ENCODE results near the gene ANKFN1. TPM values are rescaled to one million over a fixed set of nuclear protein-coding genes. Genes with fewer than 3 reads are reported as not detected.

Gene ANKFN1
- total RNA-seq, 1 experiment from 2014 or later = 0.49 TPM

DNA sequence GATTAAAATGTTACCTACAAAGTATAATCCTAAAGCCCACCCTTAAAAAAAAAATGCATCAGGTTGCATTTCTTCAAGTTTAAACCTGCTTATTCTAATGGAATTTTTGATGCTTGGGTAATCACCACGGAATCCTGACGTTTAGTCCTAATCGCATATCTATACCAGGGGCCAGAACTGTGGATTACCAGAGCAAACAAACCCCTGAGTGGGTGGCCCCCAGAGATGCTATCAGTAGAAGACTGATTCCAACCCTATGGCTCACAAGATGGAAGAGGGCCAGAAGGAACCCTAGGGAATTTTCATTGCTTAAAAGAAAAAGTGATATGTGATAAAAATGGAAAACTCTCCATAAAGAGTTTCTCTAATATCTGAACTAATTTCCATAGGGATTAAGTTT is 288.0 kb downstream of the ANKFN1 start:
- H3K36me3 Mint-ChIP-seq (ENCODE audit: insufficient read depth, unreplicated experiment) = no peaks in the 10 kb centered on the region
- intact Hi-C loops (cut with micrococcal nuclease) = no loop called here
- POLR2A ChIA-PET = no interaction called here
- no peak for TF ChIP-seq CTCF (IDR thresholded peaks at IDR 0.05; ENCODE audit: unreplicated experiment)
- CTCF ChIA-PET = no interaction called here
- H3K4me3 Mint-ChIP-seq (ENCODE audit: unreplicated experiment) = no peak overlapping the region
- peak; percentile 22 for DNase-seq (ENCODE audit: unreplicated experiment)
- peaks cover 7% of the 10 kb centered on the region for H3K4me1 Mint-ChIP-seq (ENCODE audit: insufficient read depth, unreplicated experiment)
- no peaks in the 10 kb centered on the region for H3K9me3 Mint-ChIP-seq (ENCODE audit: unreplicated experiment)
- no peaks in the 10 kb centered on the region for H3K27me3 Mint-ChIP-seq (ENCODE audit: insufficient read depth, unreplicated experiment)
- no TSS peak for BruUV-seq (replicated peaks)
- H3K27ac Mint-ChIP-seq (ENCODE audit: low read depth, unreplicated experiment) = no peak overlapping the region

GRCh38 chr17:56445692-56446411 is 292.6 kb downstream of the ANKFN1 start:
- no peak for TF ChIP-seq CTCF (IDR thresholded peaks at IDR 0.05; ENCODE audit: unreplicated experiment)
- no peaks in the 10 kb centered on the region for H3K4me1 Mint-ChIP-seq (ENCODE audit: insufficient read depth, unreplicated experiment)
- no peaks in the 10 kb centered on the region for H3K36me3 Mint-ChIP-seq (ENCODE audit: insufficient read depth, unreplicated experiment)
- H3K27ac Mint-ChIP-seq (ENCODE audit: low read depth, unreplicated experiment) = no peak overlapping the region
- H3K4me3 Mint-ChIP-seq (ENCODE audit: unreplicated experiment) = no peak overlapping the region
- no peaks in the 10 kb centered on the region for H3K9me3 Mint-ChIP-seq (ENCODE audit: unreplicated experiment)
- BruUV-seq (replicated peaks) = no TSS peak
- POLR2A ChIA-PET = no interaction called here
- CTCF ChIA-PET = no interaction called here
- no peaks in the 10 kb centered on the region for H3K27me3 Mint-ChIP-seq (ENCODE audit: insufficient read depth, unreplicated experiment)
- DNase-seq (ENCODE audit: unreplicated experiment) = no peak
- intact Hi-C loops (cut with micrococcal nuclease) = no loop called here

GRCh38 chr17:56447171-56447570 is 293.9 kb downstream of the ANKFN1 start:
- Mint-ChIP-seq H3K27me3 (ENCODE audit: insufficient read depth, unreplicated experiment) (no peaks in the 10 kb centered on the region), H3K9me3 (ENCODE audit: unreplicated experiment) (no peaks in the 10 kb centered on the region), H3K4me3 (ENCODE audit: unreplicated experiment) (no peak overlapping the region), H3K36me3 (ENCODE audit: insufficient read depth, unreplicated experiment) (no peaks in the 10 kb centered on the region), H3K27ac (ENCODE audit: low read depth, unreplicated experiment) (no peak overlapping the region), H3K4me1 (ENCODE audit: insufficient read depth, unreplicated experiment) (no peaks in the 10 kb centered on the region)
- BruUV-seq (replicated peaks) = no TSS peak
- ChIA-PET POLR2A (no interaction called here), CTCF (interaction anchor here (0.6 kb wide), 1 partner anchor 42 kb away, joined by 3 read pairs; no protein-coding TSS in a partner anchor)
- no peak for TF ChIP-seq CTCF (IDR thresholded peaks at IDR 0.05; ENCODE audit: unreplicated experiment)
- DNase-seq (ENCODE audit: unreplicated experiment) = no peak
- intact Hi-C loops (cut with micrococcal nuclease) = no loop called here

DNA sequence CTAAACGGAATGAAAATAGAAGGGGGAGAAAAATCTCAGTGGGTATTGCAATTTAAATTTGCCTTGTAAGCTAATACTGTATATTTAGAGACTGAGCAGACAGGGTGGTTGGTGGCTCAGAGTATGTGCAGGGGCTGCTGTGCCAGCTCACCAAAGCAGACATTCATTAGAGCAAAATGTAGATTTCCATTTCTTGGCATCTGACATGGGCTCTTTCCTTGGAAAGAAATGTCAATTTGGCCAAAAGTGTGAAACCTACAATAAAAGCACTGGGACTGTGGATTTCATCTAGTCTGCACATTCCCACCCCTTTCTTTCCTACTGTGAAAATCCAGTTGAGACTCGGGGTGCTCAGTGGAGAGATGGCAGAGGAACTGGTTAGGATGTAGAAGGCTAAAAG is 295.1 kb downstream of the ANKFN1 start:
- no peaks in the 10 kb centered on the region for H3K9me3 Mint-ChIP-seq (ENCODE audit: unreplicated experiment)
- H3K27ac Mint-ChIP-seq (ENCODE audit: low read depth, unreplicated experiment) = no peak overlapping the region
- POLR2A ChIA-PET = no interaction called here
- no peak for TF ChIP-seq CTCF (IDR thresholded peaks at IDR 0.05; ENCODE audit: unreplicated experiment)
- CTCF ChIA-PET = no interaction called here
- no peaks in the 10 kb centered on the region for H3K4me1 Mint-ChIP-seq (ENCODE audit: insufficient read depth, unreplicated experiment)
- DNase-seq (ENCODE audit: unreplicated experiment) = no peak
- no peak overlapping the region for H3K4me3 Mint-ChIP-seq (ENCODE audit: unreplicated experiment)
- BruUV-seq (replicated peaks) = no TSS peak
- H3K36me3 Mint-ChIP-seq (ENCODE audit: insufficient read depth, unreplicated experiment) = no peaks in the 10 kb centered on the region
- intact Hi-C loops (cut with micrococcal nuclease) = no loop called here
- no peaks in the 10 kb centered on the region for H3K27me3 Mint-ChIP-seq (ENCODE audit: insufficient read depth, unreplicated experiment)

All from MCF 10A (cell line).